HG02870 (cell line): ENCODE data around the gene AGAP1.

Experiments used
- ATAC-seq: cut with Tn5 transposase; IDR thresholded peaks from one replicate; pipeline ENCODE4 v1.9.1; 2021; ENCODE audit warnings: mild to moderate bottlenecking, moderate library complexity; ENCODE audit not compliant: unreplicated experiment

The AGAP1 gene

GRCh38 chr2:235626658-235627057 is 132.8 kb downstream of the AGAP1 start:
- ATAC-seq, result no peak

GRCh38 chr2:235627682-235628081 is 133.8 kb downstream of the AGAP1 start:
- ATAC-seq, result no peak

GRCh38 chr2:235630718-235631296 is 137.0 kb downstream of the AGAP1 start:
- no peak for ATAC-seq

- ATAC-seq, result no peak
Observed at GRCh38 chr2:235634435-235635158, 140.8 kb downstream of the AGAP1 start.

- ATAC-seq, result no peak
Observed at GRCh38 chr2:235636546-235636945, 142.7 kb downstream of the AGAP1 start.

- ATAC-seq, result no peak
Observed at GRCh38 chr2:235637896-235638295, 144.1 kb downstream of the AGAP1 start.

- no peak for ATAC-seq
Observed at GRCh38 chr2:235638541-235639427, 144.9 kb downstream of the AGAP1 start.

- no peak for ATAC-seq
Observed at GRCh38 chr2:235639428-235639773, 145.6 kb downstream of the AGAP1 start.

- ATAC-seq, result no peak
Observed at GRCh38 chr2:235639885-235640284, 146.0 kb downstream of the AGAP1 start.

- ATAC-seq, result no peak
Observed at GRCh38 chr2:235640377-235640776, 146.5 kb downstream of the AGAP1 start.

GRCh38 chr2:235640926-235641723 is 147.3 kb downstream of the AGAP1 start:
- ATAC-seq, result no peak

- no peak for ATAC-seq
Observed at GRCh38 chr2:235641956-235642355, 148.1 kb downstream of the AGAP1 start.

GRCh38 chr2:235642446-235643098 is 148.7 kb downstream of the AGAP1 start:
- no peak for ATAC-seq

- ATAC-seq, result no peak
Observed at GRCh38 chr2:235643680-235644511, 150.1 kb downstream of the AGAP1 start.

GRCh38 chr2:235647264-235647663 is 153.4 kb downstream of the AGAP1 start:
- no peak for ATAC-seq

GRCh38 chr2:235647877-235648276 is 154.0 kb downstream of the AGAP1 start:
- no peak for ATAC-seq

- no peak for ATAC-seq
Observed at GRCh38 chr2:235649418-235649817, 155.6 kb downstream of the AGAP1 start.

- no peak for ATAC-seq
Observed at GRCh38 chr2:235651643-235652042, 157.8 kb downstream of the AGAP1 start.

- no peak for ATAC-seq
Observed at GRCh38 chr2:235654103-235654813, 160.4 kb downstream of the AGAP1 start.
